Measurements from ENCODE around the gene ICA1. TPM values are rescaled to one million over a fixed set of nuclear protein-coding genes. Genes with fewer than 3 reads are reported as not detected.

Gene ICA1
- total RNA-seq, 1 donor from 2014 or later, result 30.3 TPM

DNA sequence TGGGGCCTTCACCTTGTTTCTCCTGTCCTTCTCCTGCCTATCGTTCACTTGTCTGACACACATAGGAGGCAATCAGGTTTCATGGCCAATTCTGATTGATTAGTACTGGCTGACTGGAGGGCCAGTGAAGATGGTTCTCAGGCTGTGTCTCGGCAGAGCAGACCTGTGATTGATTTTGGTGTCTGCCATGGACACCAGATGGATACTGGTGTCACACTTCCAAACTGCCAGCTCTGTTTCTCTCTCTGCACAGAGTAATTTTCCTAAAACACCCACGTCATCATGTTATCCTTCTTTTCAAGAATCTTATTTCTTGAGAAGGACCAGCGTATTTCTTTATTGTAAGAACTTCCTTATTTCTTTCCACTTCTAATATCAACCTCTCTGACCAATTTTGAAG, 117.1 kb downstream of the ICA1 start:
- TF ChIP-seq, protein P1, sequence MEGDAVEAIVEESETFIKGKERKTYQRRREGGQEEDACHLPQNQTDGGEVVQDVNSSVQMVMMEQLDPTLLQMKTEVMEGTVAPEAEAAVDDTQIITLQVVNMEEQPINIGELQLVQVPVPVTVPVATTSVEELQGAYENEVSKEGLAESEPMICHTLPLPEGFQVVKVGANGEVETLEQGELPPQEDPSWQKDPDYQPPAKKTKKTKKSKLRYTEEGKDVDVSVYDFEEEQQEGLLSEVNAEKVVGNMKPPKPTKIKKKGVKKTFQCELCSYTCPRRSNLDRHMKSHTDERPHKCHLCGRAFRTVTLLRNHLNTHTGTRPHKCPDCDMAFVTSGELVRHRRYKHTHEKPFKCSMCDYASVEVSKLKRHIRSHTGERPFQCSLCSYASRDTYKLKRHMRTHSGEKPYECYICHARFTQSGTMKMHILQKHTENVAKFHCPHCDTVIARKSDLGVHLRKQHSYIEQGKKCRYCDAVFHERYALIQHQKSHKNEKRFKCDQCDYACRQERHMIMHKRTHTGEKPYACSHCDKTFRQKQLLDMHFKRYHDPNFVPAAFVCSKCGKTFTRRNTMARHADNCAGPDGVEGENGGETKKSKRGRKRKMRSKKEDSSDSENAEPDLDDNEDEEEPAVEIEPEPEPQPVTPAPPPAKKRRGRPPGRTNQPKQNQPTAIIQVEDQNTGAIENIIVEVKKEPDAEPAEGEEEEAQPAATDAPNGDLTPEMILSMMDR (conservative IDR thresholded peaks at IDR 0.05; ENCODE audit: low read depth, low read length), result no peak
- no peak overlapping the region for H3K4me3 ChIP-seq (ENCODE audit: low read depth, low read length)
- no peak for DNase-seq (ENCODE audit: low read depth)

DNA sequence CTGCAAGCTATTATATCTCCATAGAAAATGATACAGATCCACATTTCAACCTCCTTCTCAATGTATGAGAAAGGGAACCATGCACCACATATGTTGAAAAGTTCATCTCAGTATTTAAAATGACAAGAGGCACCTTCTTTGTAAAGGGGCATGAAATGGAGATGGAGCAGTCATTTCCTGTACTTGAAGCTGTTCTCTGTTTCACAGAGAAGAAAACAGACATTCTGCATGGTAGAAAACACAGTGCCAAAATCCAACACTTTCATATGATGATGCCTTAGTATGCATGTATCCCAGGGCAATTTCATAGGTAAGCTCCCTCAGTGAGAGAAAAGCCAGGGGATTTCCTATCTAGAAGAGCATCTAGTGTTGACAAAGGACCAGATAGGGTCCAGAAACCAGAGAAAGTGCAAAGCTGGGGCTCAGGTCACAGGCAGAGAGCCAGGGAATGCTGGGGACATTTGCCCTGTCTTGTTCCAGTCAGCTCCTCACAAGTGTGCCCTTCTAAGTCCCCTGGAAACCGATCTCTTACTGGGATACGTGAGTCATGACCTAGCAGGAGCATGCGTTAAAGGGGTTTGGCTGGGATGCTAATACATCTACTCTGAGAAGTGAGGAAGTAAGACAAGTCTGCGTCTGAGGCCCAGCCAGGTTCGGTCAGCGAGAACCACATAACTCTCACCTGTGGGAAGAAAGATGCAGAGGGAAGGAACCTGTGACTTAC, 118.7 kb downstream of the ICA1 start:
- no peak for DNase-seq (ENCODE audit: low read depth)
- TF ChIP-seq, protein P1 (conservative IDR thresholded peaks at IDR 0.05; ENCODE audit: low read depth, low read length), result no peak
- no peak overlapping the region for H3K4me3 ChIP-seq (ENCODE audit: low read depth, low read length)

DNA sequence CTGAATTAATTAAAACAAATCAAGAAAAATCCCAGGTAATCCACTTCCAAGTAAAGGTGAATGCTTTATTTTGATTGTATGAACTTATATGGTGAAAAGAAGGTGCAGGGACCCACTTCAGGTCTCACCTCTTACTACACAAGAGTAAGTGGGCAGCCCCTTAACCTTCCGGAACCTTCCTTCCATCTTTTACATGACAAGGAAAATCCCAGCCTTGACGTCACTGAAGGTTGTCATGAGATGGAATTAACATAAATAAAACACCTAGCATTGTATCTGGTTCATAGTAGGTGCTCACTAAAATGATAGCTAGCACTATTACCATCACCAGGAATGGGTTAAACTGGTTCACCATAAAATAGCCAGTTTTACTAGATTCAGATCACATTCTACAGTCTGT, 119.5 kb downstream of the ICA1 start:
- no peak overlapping the region for H3K4me3 ChIP-seq (ENCODE audit: low read depth, low read length)
- TF ChIP-seq, protein P1 (conservative IDR thresholded peaks at IDR 0.05; ENCODE audit: low read depth, low read length), result no peak
- DNase-seq (ENCODE audit: low read depth), result no peak

DNA sequence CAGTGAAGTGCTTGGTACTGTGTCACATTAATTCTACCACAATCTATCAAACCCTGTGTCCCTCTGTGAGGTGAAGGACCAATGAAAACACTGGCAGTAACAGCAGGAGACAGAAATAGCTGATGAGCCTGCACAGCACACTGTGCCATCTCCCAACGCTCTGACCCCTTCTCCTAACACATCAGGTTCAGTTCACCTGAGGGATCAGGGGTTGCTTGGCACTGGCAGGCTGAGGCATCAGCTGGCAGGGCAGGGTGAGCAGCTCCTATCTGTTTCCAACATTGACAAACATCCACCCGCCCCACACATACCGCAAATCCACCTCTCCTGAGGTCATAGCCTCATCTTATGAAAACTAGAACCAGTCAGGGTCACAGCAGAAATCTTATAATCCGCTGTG, 120.9 kb downstream of the ICA1 start:
- H3K4me3 ChIP-seq (ENCODE audit: low read depth, low read length), result no peak overlapping the region
- no peak for DNase-seq (ENCODE audit: low read depth)
- TF ChIP-seq, protein P1 (conservative IDR thresholded peaks at IDR 0.05; ENCODE audit: low read depth, low read length), result no peak

DNA sequence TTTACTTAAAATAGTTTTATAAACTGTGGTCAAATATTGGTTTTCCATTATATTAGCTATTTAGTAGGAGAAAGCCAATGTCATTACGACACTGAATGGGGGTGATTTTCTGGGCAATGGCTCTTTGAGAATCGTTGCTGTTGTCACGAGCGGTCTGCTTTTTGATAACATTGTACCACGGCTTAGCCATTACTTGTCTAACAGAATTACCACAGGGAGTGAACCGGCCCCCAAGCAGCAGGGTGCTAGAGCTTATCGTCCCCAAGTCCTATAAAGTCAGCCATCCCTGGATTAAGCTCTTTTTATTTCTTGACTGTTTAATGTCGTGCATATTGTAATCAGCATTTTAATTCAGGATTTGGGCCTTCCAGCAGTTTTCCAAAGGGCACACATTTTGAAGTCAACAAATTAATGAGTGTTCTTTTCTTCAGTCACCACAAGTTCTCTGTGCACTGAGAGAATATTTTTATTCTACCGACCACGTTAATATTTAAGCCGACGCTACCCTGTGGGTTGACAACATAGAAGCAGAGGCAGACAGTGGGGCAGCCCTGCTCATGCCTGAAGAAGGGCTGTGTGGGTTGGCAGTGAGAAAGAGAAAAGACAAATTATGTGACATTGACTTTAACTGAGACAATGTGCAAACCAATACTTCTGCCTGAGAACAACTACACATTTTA, 125.8 kb downstream of the ICA1 start:
- H3K4me3 ChIP-seq (ENCODE audit: low read depth, low read length), result no peak overlapping the region
- DNase-seq (ENCODE audit: low read depth), result no peak
- TF ChIP-seq, protein P1 (conservative IDR thresholded peaks at IDR 0.05; ENCODE audit: low read depth, low read length), result no peak

DNA sequence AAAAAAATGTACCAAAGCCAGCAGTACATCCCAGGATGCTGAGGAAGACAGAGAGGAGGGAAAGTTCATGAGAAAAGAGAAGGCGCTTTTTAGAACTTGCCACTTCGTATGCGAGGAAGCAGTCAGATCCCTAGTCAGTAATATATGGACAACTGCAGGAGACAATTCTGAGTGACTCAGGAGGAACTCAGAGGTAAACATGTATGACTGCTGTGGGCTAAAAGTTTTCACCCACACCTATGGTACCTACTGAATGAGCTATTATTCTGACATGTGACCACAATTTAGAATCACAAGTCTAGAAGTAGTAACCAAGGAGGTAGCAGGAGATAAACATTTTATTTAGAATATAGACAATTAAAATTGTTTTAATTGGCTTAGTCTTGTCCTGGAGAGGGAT, 126.5 kb downstream of the ICA1 start:
- no peak for DNase-seq (ENCODE audit: low read depth)
- TF ChIP-seq, protein P1 (conservative IDR thresholded peaks at IDR 0.05; ENCODE audit: low read depth, low read length), result no peak
- no peak overlapping the region for H3K4me3 ChIP-seq (ENCODE audit: low read depth, low read length)
